GM03348 (cell line): ENCODE results near the gene PPM1B.
A peak's percentile ranks its signal among the peaks of the same experiment; 100 is the strongest.
"Not testable (repeated sequence)": the region's sequence is repeated elsewhere in the genome, so short reads cannot be mapped to it uniquely, and the experiment has no call there.

Experiments used
- DNase-seq: peaks from one replicate; pipeline ENCODE4 v3.0.0; 2012; ENCODE audit warnings: low spot score

The PPM1B gene

GRCh38 chr2:44163777-44164176 is 4.9 kb upstream of the PPM1B start:
- no peak for DNase-seq

GRCh38 chr2:44164617-44165016 is 4.1 kb upstream of the PPM1B start:
- DNase-seq, result no peak

GRCh38 chr2:44166096-44166495 is 2.6 kb upstream of the PPM1B start:
- no peak for DNase-seq

GRCh38 chr2:44167311-44167907 is 1.3 kb upstream of the PPM1B start:
- DNase-seq, result no peak

- peak; percentile 96 for DNase-seq
Measured at GRCh38 chr2:44167908-44168680, 581 bp upstream of the PPM1B start.

- peak; percentile 43 for DNase-seq
Measured at GRCh38 chr2:44169155-44169898, 652 bp downstream of the PPM1B start.

GRCh38 chr2:44170311-44170717 is 1.6 kb downstream of the PPM1B start:
- DNase-seq, result no peak

GRCh38 chr2:44171018-44171417 is 2.3 kb downstream of the PPM1B start:
- DNase-seq, result peak; percentile 21

- not testable (repeated sequence) for DNase-seq
Measured at GRCh38 chr2:44171442-44171841, 2.8 kb downstream of the PPM1B start.

GRCh38 chr2:44172576-44172975 is 3.9 kb downstream of the PPM1B start:
- DNase-seq, result no peak

GRCh38 chr2:44178950-44179349 is 10.3 kb downstream of the PPM1B start:
- DNase-seq, result no peak

- no peak for DNase-seq
Measured at GRCh38 chr2:44181648-44182047, 13.0 kb downstream of the PPM1B start.

- no peak for DNase-seq
Measured at GRCh38 chr2:44184106-44184505, 15.4 kb downstream of the PPM1B start.

- no peak for DNase-seq
Measured at GRCh38 chr2:44186810-44187209, 18.1 kb downstream of the PPM1B start.

- no peak for DNase-seq
Measured at GRCh38 chr2:44187251-44187650, 18.6 kb downstream of the PPM1B start.

- no peak for DNase-seq
Measured at GRCh38 chr2:44188696-44189095, 20.0 kb downstream of the PPM1B start.

- DNase-seq, result no peak
Measured at GRCh38 chr2:44189104-44189503, 20.4 kb downstream of the PPM1B start.

GRCh38 chr2:44190526-44190925 is 21.9 kb downstream of the PPM1B start:
- no peak for DNase-seq

GRCh38 chr2:44191739-44192138 is 23.1 kb downstream of the PPM1B start:
- no peak for DNase-seq

GRCh38 chr2:44192646-44193045 is 24.0 kb downstream of the PPM1B start:
- DNase-seq, result no peak

- no peak for DNase-seq
Measured at GRCh38 chr2:44195714-44196113, 27.0 kb downstream of the PPM1B start.

- DNase-seq, result no peak
Measured at GRCh38 chr2:44197816-44198215, 29.1 kb downstream of the PPM1B start.

GRCh38 chr2:44200011-44200410 is 31.3 kb downstream of the PPM1B start:
- no peak for DNase-seq
